ENCODE data around the gene ABCF2. TPM values are rescaled to one million over a fixed set of nuclear protein-coding genes. Genes with fewer than 3 reads are reported as not detected.

The ABCF2 gene
- total and polyA plus RNA-seq, 3 experiments from 2014 or later = 36.7 to 95.1 (median 86.5) TPM

- no peaks in the 10 kb centered on the region for H3K36me3 ChIP-seq (ENCODE audit: insufficient read depth, low read length)
- peaks cover 5% of the 10 kb centered on the region for H3K4me1 ChIP-seq (ENCODE audit: insufficient read depth, low read length)
- peak; percentile 46 to 69 (median 55) for DNase-seq
- Mint-ChIP-seq H3K27me3 (peaks cover 35 to 39% of the 10 kb centered on the region in 2 donors), H3K36me3 (no peaks in the 10 kb centered on the region), H3K27ac (peak overlapping the region in 1 of 8 donors; percentile 24), H3K4me1 (peaks cover 14 to 16% (median 15%) of the 10 kb centered on the region in 3 donors), H3K9me3 (no peaks in the 10 kb centered on the region), H3K4me3 (peak overlapping the region; percentile 73 to 91 (median 79))
- H3K4me3 ChIP-seq (ENCODE audit: low read length) = no peak overlapping the region
- ChIA-PET POLR2A (no interaction called here), CTCF (interaction anchor here (0.6 to 3.3 kb wide), 9 partner anchors 9 to 270 kb away, joined by 3 to 12 read pairs (median 3); partner anchors contain the start of gene CHPF2)
- peaks cover 34% of the 10 kb centered on the region for H3K27me3 ChIP-seq (ENCODE audit: insufficient read depth, low read length, poor library complexity, severe bottlenecking)
- H3K27ac ChIP-seq (ENCODE audit: low read depth, low read length) = no peak overlapping the region
- no peaks in the 10 kb centered on the region for H3K9me3 ChIP-seq (ENCODE audit: low read length)
These were observed 58.8 kb downstream of the ABCF2 start for GRCh38 chr7:151168003-151168786.

- peaks cover 9 to 11% (median 9%) of the 10 kb centered on the region in 3 donors for H3K4me1 Mint-ChIP-seq
- ChIA-PET CTCF (interaction anchor here (0.9 to 3.3 kb wide), 10 partner anchors 8 to 269 kb away, joined by 3 to 12 read pairs (median 4); partner anchors contain the start of gene CHPF2), POLR2A (no interaction called here)
- Histone ChIP-seq H3K4me1 (ENCODE audit: insufficient read depth, low read length) (peaks cover 5% of the 10 kb centered on the region), H3K36me3 (ENCODE audit: insufficient read depth, low read length) (no peaks in the 10 kb centered on the region), H3K9me3 (ENCODE audit: low read length) (no peaks in the 10 kb centered on the region), H3K4me3 (ENCODE audit: low read length) (no peak within 1 kb of the TSS), H3K27ac (ENCODE audit: low read depth, low read length) (no peak within 1 kb of the TSS), H3K27me3 (ENCODE audit: insufficient read depth, low read length, poor library complexity, severe bottlenecking) (peaks cover 34% of the 10 kb centered on the region)
- no peaks in the 10 kb centered on the region for H3K9me3 Mint-ChIP-seq
- H3K27ac Mint-ChIP-seq = peak within 1 kb of the TSS in 2 of 8 donors; percentile 5 to 24
- H3K4me3 Mint-ChIP-seq = peak within 1 kb of the TSS; percentile 73 to 91 (median 79)
- DNase-seq = no peak
- peaks cover 28 to 32% of the 10 kb centered on the region in 2 donors for H3K27me3 Mint-ChIP-seq
- H3K36me3 Mint-ChIP-seq = no peaks in the 10 kb centered on the region
These were observed 59.6 kb downstream of the ABCF2 start, which contains the start of gene GBX1 for GRCh38 chr7:151167197-151167961. GBX1 (minus strand) TSS chr7:151167694; CDS start chr7:151167548, 146 bp downstream.

- no peak overlapping the region for H3K27ac ChIP-seq (ENCODE audit: low read depth, low read length)
- no peaks in the 10 kb centered on the region for H3K36me3 ChIP-seq (ENCODE audit: insufficient read depth, low read length)
- ChIA-PET POLR2A (no interaction called here), CTCF (interaction anchor here (1.0 to 2.3 kb wide), 5 partner anchors 11 to 268 kb away, joined by 3 to 9 read pairs (median 5); no protein-coding TSS in a partner anchor)
- no peak overlapping the region for H3K4me3 ChIP-seq (ENCODE audit: low read length)
- no peak for DNase-seq
- Mint-ChIP-seq H3K9me3 (no peaks in the 10 kb centered on the region), H3K4me3 (peak overlapping the region in 6 of 7 donors; percentile 54 to 76 (median 62)), H3K36me3 (no peaks in the 10 kb centered on the region), H3K4me1 (peaks cover 7 to 9% (median 9%) of the 10 kb centered on the region in 3 donors), H3K27me3 (peaks cover 25 to 28% of the 10 kb centered on the region in 2 donors), H3K27ac (peak overlapping the region in 1 of 8 donors; percentile 5)
- peaks cover 5% of the 10 kb centered on the region for H3K4me1 ChIP-seq (ENCODE audit: insufficient read depth, low read length)
- no peaks in the 10 kb centered on the region for H3K9me3 ChIP-seq (ENCODE audit: low read length)
- H3K27me3 ChIP-seq (ENCODE audit: insufficient read depth, low read length, poor library complexity, severe bottlenecking) = peaks cover 34% of the 10 kb centered on the region
These were observed 60.3 kb downstream of the ABCF2 start for GRCh38 chr7:151166629-151167196.

Other genes starting within 250 kb of the ABCF2 start
- under 1 TPM; 0.11 to 0.24 TPM for gene KCNH2, start 248.9 kb downstream of the ABCF2 start, total RNA-seq
- gene KCNH2, start 248.9 kb downstream of the ABCF2 start, polyA plus RNA-seq = 0.63 TPM
- gene NOS3, start 236.2 kb downstream of the ABCF2 start, total RNA-seq = 10 to 100 TPM in 1 of 2 experiments, 1 to 10 TPM in 1; 9.9 to 10.6 TPM
- gene NOS3, start 236.2 kb downstream of the ABCF2 start, polyA plus RNA-seq = 5.2 TPM
- 1 to 10 TPM; 3.8 to 4.2 TPM for gene ATG9B, start 202.7 kb downstream of the ABCF2 start, total RNA-seq
- 15.4 TPM for gene ATG9B, start 202.7 kb downstream of the ABCF2 start, polyA plus RNA-seq
- gene ABCB8, start 198.8 kb downstream of the ABCF2 start, total RNA-seq = 10 to 100 TPM; 49.2 to 52.3 TPM
- 18.4 TPM for gene ABCB8, start 198.8 kb downstream of the ABCF2 start, polyA plus RNA-seq
- 1 to 10 TPM; 2.6 to 3.6 TPM for gene ASIC3, start 178.7 kb downstream of the ABCF2 start, total RNA-seq
- gene ASIC3, start 178.7 kb downstream of the ABCF2 start, polyA plus RNA-seq = not detected
- 10 to 100 TPM; 20.5 to 23.2 TPM for gene CDK5, start 169.3 kb downstream of the ABCF2 start, total RNA-seq
- 14.3 TPM for gene CDK5, start 169.3 kb downstream of the ABCF2 start, polyA plus RNA-seq
- 100 to 1,000 TPM; 119 to 121 TPM for gene SLC4A2, start 167.6 kb downstream of the ABCF2 start, total RNA-seq
- gene SLC4A2, start 167.6 kb downstream of the ABCF2 start, polyA plus RNA-seq = 25.5 TPM
- gene FASTK, start 146.4 kb downstream of the ABCF2 start, total RNA-seq = 10 to 100 TPM; 83.1 to 88.8 TPM
- gene FASTK, start 146.4 kb downstream of the ABCF2 start, polyA plus RNA-seq = 52.0 TPM
- gene TMUB1, start 143.7 kb downstream of the ABCF2 start, total RNA-seq = 10 to 100 TPM; 81.7 to 83.5 TPM
- 69.7 TPM for gene TMUB1, start 143.7 kb downstream of the ABCF2 start, polyA plus RNA-seq
- 10 to 100 TPM; 39.9 to 40.7 TPM for gene AGAP3, start 140.7 kb downstream of the ABCF2 start, total RNA-seq
- 8.0 TPM for gene AGAP3, start 140.7 kb downstream of the ABCF2 start, polyA plus RNA-seq
- not detected for gene GBX1, start 59.5 kb downstream of the ABCF2 start, total RNA-seq
- gene GBX1, start 59.5 kb downstream of the ABCF2 start, polyA plus RNA-seq = not detected
- not detected for gene ASB10, start 40.0 kb downstream of the ABCF2 start, total RNA-seq
- gene ASB10, start 40.0 kb downstream of the ABCF2 start, polyA plus RNA-seq = not detected
- under 1 TPM in 1 of 2 experiments, not detected in 1; 0.57 TPM for gene H2BK1, start 16.7 kb downstream of the ABCF2 start, total RNA-seq
- gene H2BK1, start 16.7 kb downstream of the ABCF2 start, polyA plus RNA-seq = not detected
- gene CHPF2, start 5.3 kb upstream of the ABCF2 start, total RNA-seq = 10 to 100 TPM; 36.6 to 37.0 TPM
- 31.3 TPM for gene CHPF2, start 5.3 kb upstream of the ABCF2 start, polyA plus RNA-seq
- 1 to 10 TPM; 1.8 to 2.1 TPM for gene SMARCD3, start 21.5 kb upstream of the ABCF2 start, total RNA-seq
- 5.7 TPM for gene SMARCD3, start 21.5 kb upstream of the ABCF2 start, polyA plus RNA-seq
- gene NUB1, start 114.6 kb upstream of the ABCF2 start, total RNA-seq = 10 to 100 TPM; 39.1 to 46.1 TPM
- gene NUB1, start 114.6 kb upstream of the ABCF2 start, polyA plus RNA-seq = 82.6 TPM
- under 1 TPM; 0.55 to 0.59 TPM for gene WDR86, start 182.8 kb upstream of the ABCF2 start, total RNA-seq
- 10.4 TPM for gene WDR86, start 182.8 kb upstream of the ABCF2 start, polyA plus RNA-seq
- gene CRYGN, start 212.9 kb upstream of the ABCF2 start, total RNA-seq = not detected
- 0.41 TPM for gene CRYGN, start 212.9 kb upstream of the ABCF2 start, polyA plus RNA-seq